Astrocyte (in vitro differentiated cells and primary cell): ENCODE results near the gene TP53BP1. TPM values are rescaled to one million over a fixed set of nuclear protein-coding genes. Genes with fewer than 3 reads are reported as not detected.

Experiments used
- DNase-seq: peaks from one replicate; pipeline ENCODE4 v3.0.0-alpha.2; 2010; ENCODE audit warnings: low read depth
- FAIRE-seq: peaks from 2 replicates; lab custom pipeline; 2011; peaks lifted over from hg19 to GRCh38; lab: Jason Lieb, UNC
- H2AFZ ChIP-seq: 2 replicates; pipeline ENCODE4 v1.6.0; 2012; ENCODE audit warnings: low read depth, low read length, inconsistent platforms
- H3K27ac ChIP-seq: 2 replicates; pipeline ENCODE4 v1.5.1; 2011; ENCODE audit warnings: low read depth, low read length, inconsistent platforms
- H3K27me3 ChIP-seq: 2 replicates; pipeline ENCODE4 v1.6.0; 2011; ENCODE audit warnings: low read length, inconsistent platforms; ENCODE audit not compliant: insufficient read depth
- H3K36me3 ChIP-seq: 2 replicates; pipeline ENCODE4 v1.5.1; 2011; ENCODE audit warnings: low read length, inconsistent platforms; ENCODE audit not compliant: insufficient read depth
- H3K4me1 ChIP-seq: 2 replicates; pipeline ENCODE4 v1.5.1; 2011; ENCODE audit warnings: low read length, inconsistent platforms; ENCODE audit not compliant: insufficient read depth
- H3K4me2 ChIP-seq: 2 replicates; pipeline ENCODE4 v1.6.0; 2012; ENCODE audit warnings: low read length, inconsistent platforms
- H3K4me3 ChIP-seq: 2 replicates; pipeline ENCODE4 v1.5.1; 2011; ENCODE audit warnings: low read depth, mild to moderate bottlenecking, low read length, inconsistent platforms; ENCODE audit not compliant: insufficient read depth
- H3K79me2 ChIP-seq: 2 replicates; pipeline ENCODE4 v1.6.0; 2012; ENCODE audit warnings: mild to moderate bottlenecking, low read length, inconsistent platforms; ENCODE audit not compliant: insufficient read depth
- H3K9ac ChIP-seq: 2 replicates; pipeline ENCODE4 v1.6.0; 2012; ENCODE audit warnings: mild to moderate bottlenecking, low read length, inconsistent platforms
- H3K9me3 ChIP-seq: 2 replicates; pipeline ENCODE4 v1.5.1; 2012; ENCODE audit warnings: low read depth, mild to moderate bottlenecking, low read length, inconsistent platforms; ENCODE audit not compliant: insufficient read depth
- H4K20me1 ChIP-seq: 2 replicates; pipeline ENCODE4 v1.6.0; 2012; ENCODE audit warnings: low read length, inconsistent platforms; ENCODE audit not compliant: insufficient read depth
- H3K27ac Mint-ChIP-seq: one replicate; pipeline ENCODE4 v1.8.0; 2021; ENCODE audit warnings: mild to moderate bottlenecking, mixed read lengths; ENCODE audit not compliant: unreplicated experiment
- H3K27me3 Mint-ChIP-seq: one replicate; pipeline ENCODE4 v1.8.0; 2021; ENCODE audit warnings: low read depth, mixed read lengths; ENCODE audit not compliant: unreplicated experiment
- H3K36me3 Mint-ChIP-seq: one replicate; pipeline ENCODE4 v1.8.0; 2021; ENCODE audit warnings: low read depth, mixed read lengths; ENCODE audit not compliant: unreplicated experiment
- H3K4me1 Mint-ChIP-seq: one replicate; pipeline ENCODE4 v1.8.0; 2021; ENCODE audit warnings: low read depth, mixed read lengths; ENCODE audit not compliant: unreplicated experiment
- H3K4me3 Mint-ChIP-seq: one replicate; pipeline ENCODE4 v1.8.0; 2021; ENCODE audit warnings: mild to moderate bottlenecking, moderate library complexity, mixed read lengths; ENCODE audit not compliant: unreplicated experiment
- H3K9me3 Mint-ChIP-seq: one replicate; pipeline ENCODE4 v1.8.0; 2021; ENCODE audit warnings: mild to moderate bottlenecking, mixed read lengths; ENCODE audit not compliant: unreplicated experiment
- EZH2 ChIP-seq: IDR thresholded peaks from 2 replicates; pipeline ENCODE4 v1.6.1; 2012; ENCODE audit warnings: mild to moderate bottlenecking, low read length, inconsistent platforms; ENCODE audit not compliant: insufficient read depth
- total RNA-seq: library from RNA; stranded (reverse); gene quantifications from 2 replicates; pipeline ENCODE4 v1.2.1, GENCODE V29; 2021
- TF ChIP-seq, protein P1 (sequence below): IDR thresholded peaks from 2 replicates; pipeline ENCODE4 v1.5.1; 2011; ENCODE audit warnings: low read depth, mild to moderate bottlenecking, inconsistent platforms, low read length, moderate library complexity; ENCODE audit not compliant: insufficient read depth

TP53BP1 gene
- total RNA-seq, 1 donor from 2014 or later, result 71.9 TPM

DNA sequence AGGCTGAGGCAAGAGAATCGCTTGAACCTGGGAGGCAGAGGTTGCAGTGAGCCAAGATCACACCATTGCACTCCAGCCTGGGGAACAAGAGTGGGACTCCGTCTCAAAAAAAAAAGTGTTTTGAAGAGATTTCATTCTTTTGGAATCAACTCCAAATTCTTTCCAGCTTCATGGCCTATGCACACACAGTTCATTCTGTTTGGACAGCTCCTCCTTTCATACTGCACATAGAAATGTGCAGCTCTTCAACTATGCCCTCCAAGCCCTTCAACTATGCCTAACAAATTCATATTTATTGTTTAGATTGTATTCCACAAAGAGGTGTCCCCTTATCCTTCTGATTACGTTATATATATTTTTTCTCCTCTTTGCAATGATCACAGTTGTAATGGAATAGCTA is 4.2 kb downstream of the TP53BP1 start:
- Histone ChIP-seq H3K4me3 (no peak overlapping the region), H3K27ac (no peak overlapping the region), H3K4me2 (no peak overlapping the region), H3K27me3 (no peaks in the 10 kb centered on the region), H3K4me1 (peaks cover 5% of the 10 kb centered on the region), H4K20me1 (peaks cover 44% of the 10 kb centered on the region), H2AFZ (no peak overlapping the region), H3K36me3 (peaks cover 3% of the 10 kb centered on the region), H3K79me2 (peaks cover 22% of the 10 kb centered on the region), H3K9ac (no peak overlapping the region), H3K9me3 (no peaks in the 10 kb centered on the region)
- DNase-seq, result no peak
- peaks cover 10% of the 10 kb centered on the region for H3K36me3 Mint-ChIP-seq
- no peak overlapping the region for H3K27ac Mint-ChIP-seq
- H3K27me3 Mint-ChIP-seq, result no peaks in the 10 kb centered on the region
- no peaks in the 10 kb centered on the region for H3K9me3 Mint-ChIP-seq
- TF ChIP-seq EZH2, result no peak
- no peak for FAIRE-seq
- no peak overlapping the region for H3K4me3 Mint-ChIP-seq
- peaks cover 14% of the 10 kb centered on the region for H3K4me1 Mint-ChIP-seq

DNA sequence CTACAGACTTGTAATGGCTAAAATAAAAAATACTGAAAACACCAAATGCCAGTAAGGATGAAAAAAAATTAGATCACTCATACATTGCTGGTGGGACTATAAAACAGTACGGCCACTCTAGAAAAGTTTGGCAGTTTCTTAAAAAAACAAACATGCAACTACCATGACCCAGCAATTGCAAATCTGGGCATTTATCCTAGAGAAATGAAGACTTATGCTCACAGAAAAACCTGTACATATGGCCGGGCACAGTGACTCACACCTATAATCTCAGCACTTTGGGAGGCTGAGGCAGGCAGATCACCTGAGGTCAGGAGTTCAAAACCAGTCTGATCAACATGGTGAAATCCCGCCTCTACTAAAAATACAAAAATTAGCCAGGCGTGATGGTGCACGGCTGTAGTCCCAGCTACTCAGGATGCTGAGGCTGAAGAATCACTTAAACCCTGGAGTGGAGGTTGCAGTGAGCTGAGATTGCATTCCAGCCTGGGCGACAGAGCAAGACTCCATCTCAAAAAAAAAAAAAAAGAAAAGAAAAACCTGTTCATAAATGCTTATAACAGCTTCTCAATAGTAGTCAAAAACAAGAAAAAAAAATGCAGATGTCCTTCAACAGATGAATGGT is 5.6 kb downstream of the TP53BP1 start:
- H3K9me3 Mint-ChIP-seq, result no peaks in the 10 kb centered on the region
- Histone ChIP-seq H3K79me2 (peaks cover 20% of the 10 kb centered on the region), H3K4me1 (no peaks in the 10 kb centered on the region), H3K4me2 (no peak overlapping the region), H2AFZ (no peak overlapping the region), H3K9ac (no peak overlapping the region), H3K9me3 (no peaks in the 10 kb centered on the region), H3K27ac (no peak overlapping the region), H4K20me1 (peaks cover 56% of the 10 kb centered on the region), H3K36me3 (peaks cover 8% of the 10 kb centered on the region), H3K4me3 (no peak overlapping the region), H3K27me3 (no peaks in the 10 kb centered on the region)
- H3K27me3 Mint-ChIP-seq, result no peaks in the 10 kb centered on the region
- no peak overlapping the region for H3K4me3 Mint-ChIP-seq
- H3K36me3 Mint-ChIP-seq, result peaks cover 10% of the 10 kb centered on the region
- DNase-seq (no peak), FAIRE-seq (no peak)
- H3K27ac Mint-ChIP-seq, result no peak overlapping the region
- TF ChIP-seq, protein P1, sequence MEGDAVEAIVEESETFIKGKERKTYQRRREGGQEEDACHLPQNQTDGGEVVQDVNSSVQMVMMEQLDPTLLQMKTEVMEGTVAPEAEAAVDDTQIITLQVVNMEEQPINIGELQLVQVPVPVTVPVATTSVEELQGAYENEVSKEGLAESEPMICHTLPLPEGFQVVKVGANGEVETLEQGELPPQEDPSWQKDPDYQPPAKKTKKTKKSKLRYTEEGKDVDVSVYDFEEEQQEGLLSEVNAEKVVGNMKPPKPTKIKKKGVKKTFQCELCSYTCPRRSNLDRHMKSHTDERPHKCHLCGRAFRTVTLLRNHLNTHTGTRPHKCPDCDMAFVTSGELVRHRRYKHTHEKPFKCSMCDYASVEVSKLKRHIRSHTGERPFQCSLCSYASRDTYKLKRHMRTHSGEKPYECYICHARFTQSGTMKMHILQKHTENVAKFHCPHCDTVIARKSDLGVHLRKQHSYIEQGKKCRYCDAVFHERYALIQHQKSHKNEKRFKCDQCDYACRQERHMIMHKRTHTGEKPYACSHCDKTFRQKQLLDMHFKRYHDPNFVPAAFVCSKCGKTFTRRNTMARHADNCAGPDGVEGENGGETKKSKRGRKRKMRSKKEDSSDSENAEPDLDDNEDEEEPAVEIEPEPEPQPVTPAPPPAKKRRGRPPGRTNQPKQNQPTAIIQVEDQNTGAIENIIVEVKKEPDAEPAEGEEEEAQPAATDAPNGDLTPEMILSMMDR, result no peak
- no peak for TF ChIP-seq EZH2
- H3K4me1 Mint-ChIP-seq, result peaks cover 12% of the 10 kb centered on the region

DNA sequence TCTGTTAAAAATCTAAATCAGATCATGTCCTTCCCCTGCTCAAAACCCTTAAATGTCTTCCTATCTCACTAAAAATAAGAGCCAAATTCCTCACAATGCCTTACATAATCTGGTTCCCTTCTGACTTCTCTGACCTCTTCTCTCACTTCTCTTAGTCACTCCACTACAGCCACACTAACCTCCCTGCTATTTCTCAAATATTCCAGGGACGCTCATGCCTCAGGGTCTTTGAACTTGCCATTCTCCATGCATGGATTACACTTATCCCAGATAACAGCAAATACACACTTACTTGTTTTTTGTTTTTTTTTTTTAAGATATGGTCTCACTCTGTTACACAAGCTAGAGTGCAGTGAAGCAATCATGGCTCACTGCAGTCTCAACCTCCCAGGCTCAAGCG is 8.5 kb downstream of the TP53BP1 start:
- no peaks in the 10 kb centered on the region for H3K27me3 ChIP-seq
- FAIRE-seq, result no peak
- Mint-ChIP-seq H3K4me3 (no peak overlapping the region), H3K4me1 (peaks cover 8% of the 10 kb centered on the region), H3K27ac (no peak overlapping the region), H3K36me3 (peaks cover 10% of the 10 kb centered on the region), H3K27me3 (no peaks in the 10 kb centered on the region), H3K9me3 (no peaks in the 10 kb centered on the region)
- peaks cover 54% of the 10 kb centered on the region for H4K20me1 ChIP-seq
- peaks cover 19% of the 10 kb centered on the region for H3K36me3 ChIP-seq
- H3K4me3 ChIP-seq, result no peak overlapping the region
- DNase-seq, result no peak
- no peaks in the 10 kb centered on the region for H3K9me3 ChIP-seq
- no peak overlapping the region for H2AFZ ChIP-seq
- H3K79me2 ChIP-seq, result peaks cover 9% of the 10 kb centered on the region
- no peak overlapping the region for H3K27ac ChIP-seq
- no peak for TF ChIP-seq EZH2
- TF ChIP-seq, protein P1, result no peak
- H3K4me1 ChIP-seq, result no peaks in the 10 kb centered on the region
- no peak overlapping the region for H3K4me2 ChIP-seq
- no peak overlapping the region for H3K9ac ChIP-seq
